H4 (cell line): ENCODE results near the gene CTDNEP1. TPM values are rescaled to one million over a fixed set of nuclear protein-coding genes. Genes with fewer than 3 reads are reported as not detected.

ENCODE experiments used
- DNase-seq: peaks from one replicate; pipeline ENCODE4 v3.0.0-alpha.2; 2015; ENCODE audit warnings: low spot score
- total RNA-seq: library from RNA; depleted of rRNA; stranded (reverse); fragments of >200 nt; shearing (Covaris generic); gene quantifications from 2 replicates; pipeline ENCODE4 v1.2.3, GENCODE V29; 2014; rRNA removed

CTDNEP1 gene
- 18.2 and 19.8 TPM in 2 replicates for total RNA-seq

GRCh38 chr17:7251661-7252175 lies at the start of gene CTDNEP1:
TSS of gene CTDNEP1 (minus strand) at chr17:7251734. CDS start at chr17:7251296, 438 bp downstream.
- DNase-seq, result peak; percentile 98

- DNase-seq, result peak; percentile 59
These were observed 44.8 kb upstream of the CTDNEP1 start for GRCh38 chr17:7296189-7296861.

GRCh38 chr17:7295230-7296180 lies 44.0 kb upstream of the CTDNEP1 start:
- no peak for DNase-seq

GRCh38 chr17:7294614-7295153 lies 43.1 kb upstream of the CTDNEP1 start, which contains the start of gene YBX2:
TSS of gene YBX2 (minus strand) at chr17:7294639. CDS start at chr17:7294500, 139 bp downstream.
- DNase-seq, result no peak

- no peak for DNase-seq
These were observed 42.5 kb upstream of the CTDNEP1 start for GRCh38 chr17:7293816-7294613.

- DNase-seq, result no peak
These were observed 41.6 kb upstream of the CTDNEP1 start for GRCh38 chr17:7293159-7293558.

GRCh38 chr17:7292729-7293128 lies 41.2 kb upstream of the CTDNEP1 start:
- DNase-seq, result no peak

GRCh38 chr17:7292194-7292593 lies 40.7 kb upstream of the CTDNEP1 start:
- DNase-seq, result no peak

GRCh38 chr17:7290685-7291084 lies 39.2 kb upstream of the CTDNEP1 start:
- no peak for DNase-seq

- no peak for DNase-seq
These were observed 38.6 kb upstream of the CTDNEP1 start for GRCh38 chr17:7290166-7290565.

GRCh38 chr17:7289256-7290032 lies 37.9 kb upstream of the CTDNEP1 start:
- no peak for DNase-seq

GRCh38 chr17:7285679-7286078 lies 34.1 kb upstream of the CTDNEP1 start:
- no peak for DNase-seq

- DNase-seq, result no peak
These were observed 33.4 kb upstream of the CTDNEP1 start for GRCh38 chr17:7284911-7285310.

GRCh38 chr17:7283471-7284216 lies 32.1 kb upstream of the CTDNEP1 start:
- DNase-seq, result no peak

GRCh38 chr17:7282752-7283321 lies 31.3 kb upstream of the CTDNEP1 start:
- DNase-seq, result no peak

- no peak for DNase-seq
These were observed 30.6 kb upstream of the CTDNEP1 start for GRCh38 chr17:7281953-7282751.

- peak; percentile 73 for DNase-seq
These were observed 29.8 kb upstream of the CTDNEP1 start, which contains the start of gene SLC2A4 for GRCh38 chr17:7281074-7281952. TSS of gene SLC2A4 (plus strand) at chr17:7281718. CDS start at chr17:7281935, 217 bp downstream.
